Dermis blood vessel endothelial cell (primary cell): ENCODE measurements around the gene PRODH. TPM values are rescaled to one million over a fixed set of nuclear protein-coding genes. Genes with fewer than 3 reads are reported as not detected.
"Not testable (repeated sequence)": the region's sequence is repeated elsewhere in the genome, so short reads cannot be mapped to it uniquely, and the experiment has no call there.

Experiments used
- DNase-seq: peaks from one replicate; pipeline ENCODE4 v3.0.0; 2010
- total RNA-seq: library from RNA; depleted of rRNA; stranded (reverse); fragments of >200 nt; gene quantifications from 2 replicates; pipeline ENCODE4 v1.2.3, GENCODE V29; 2014

Gene PRODH
- total RNA-seq, 1 donor from 2014 or later: 1.0 TPM

DNA sequence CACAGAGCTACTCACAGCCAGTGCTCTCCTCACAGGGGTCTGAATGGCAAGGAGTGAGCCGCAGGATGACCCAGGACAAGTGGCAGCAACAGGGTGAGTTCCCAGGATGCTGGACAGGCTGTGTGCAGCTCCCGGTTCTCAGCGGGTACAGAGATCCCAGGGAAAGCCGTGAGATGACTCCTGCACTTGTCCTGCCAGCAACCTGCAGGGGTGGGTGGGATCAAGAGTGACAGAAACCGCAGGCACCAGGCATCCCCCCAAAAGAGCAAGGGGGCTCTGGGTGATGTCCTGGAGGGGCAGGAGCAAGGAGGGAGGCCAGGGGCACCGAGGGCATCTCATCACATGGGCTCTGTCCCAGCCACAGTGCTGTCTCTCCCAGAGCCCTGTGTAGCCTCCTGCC, 15.9 kb upstream of the PRODH start:
- DNase-seq: no peak

GRCh38 chr22:18950141-18950540, 14.0 kb upstream of the PRODH start:
- DNase-seq: no peak

DNA sequence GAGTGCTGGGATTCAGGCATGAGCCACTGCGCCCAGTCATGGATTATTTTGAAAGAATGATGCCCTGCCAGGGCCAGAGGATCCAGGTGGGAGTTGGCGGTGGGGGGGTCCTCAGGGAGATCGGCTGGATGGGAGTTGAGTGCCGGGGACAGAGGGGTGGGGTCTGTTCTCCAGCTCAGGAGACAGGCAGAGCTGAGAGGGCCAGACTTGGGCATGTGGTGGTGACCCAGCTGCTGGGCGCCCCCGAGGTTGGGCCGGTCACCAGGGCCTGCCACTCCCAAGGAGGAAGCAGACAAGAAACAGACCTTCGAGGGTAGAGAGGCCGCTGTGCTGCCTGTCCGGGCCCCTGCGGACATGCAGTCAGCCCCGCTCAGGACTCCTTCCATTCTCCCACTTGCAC, 11.8 kb upstream of the PRODH start:
- no peak for DNase-seq

- not testable (repeated sequence) for DNase-seq
Measured at GRCh38 chr22:18947105-18947504, 11.0 kb upstream of the PRODH start.

- DNase-seq: not testable (repeated sequence)
Measured at GRCh38 chr22:18938691-18939090, 2.6 kb upstream of the PRODH start.

- DNase-seq: not testable (repeated sequence)
Measured at GRCh38 chr22:18934688-18935087, 1.4 kb downstream of the PRODH start.

GRCh38 chr22:18933914-18934313, 2.2 kb downstream of the PRODH start:
- DNase-seq: no peak

- DNase-seq: no peak
Measured at GRCh38 chr22:18931905-18932652, 4.0 kb downstream of the PRODH start.

DNA sequence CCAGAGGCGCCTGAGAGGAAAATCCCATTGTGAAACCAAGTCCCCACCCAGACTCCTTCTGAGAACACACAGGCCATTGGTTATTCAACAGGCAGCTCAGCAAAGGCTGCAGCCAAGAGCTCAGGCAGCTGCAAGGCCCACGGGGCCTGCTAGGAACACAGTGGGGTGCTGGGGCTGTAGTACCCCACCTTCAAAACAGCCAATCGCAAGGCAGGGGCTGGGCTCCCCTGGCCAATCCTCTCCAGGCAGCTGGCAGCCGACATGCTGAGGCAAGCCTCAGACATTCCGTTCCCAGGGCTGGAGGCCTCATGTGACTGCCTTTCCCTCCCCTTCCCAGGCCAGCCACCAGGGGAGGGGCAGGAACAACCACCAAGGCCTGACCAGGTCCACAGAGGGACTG, 6.6 kb downstream of the PRODH start:
- DNase-seq: no peak

DNA sequence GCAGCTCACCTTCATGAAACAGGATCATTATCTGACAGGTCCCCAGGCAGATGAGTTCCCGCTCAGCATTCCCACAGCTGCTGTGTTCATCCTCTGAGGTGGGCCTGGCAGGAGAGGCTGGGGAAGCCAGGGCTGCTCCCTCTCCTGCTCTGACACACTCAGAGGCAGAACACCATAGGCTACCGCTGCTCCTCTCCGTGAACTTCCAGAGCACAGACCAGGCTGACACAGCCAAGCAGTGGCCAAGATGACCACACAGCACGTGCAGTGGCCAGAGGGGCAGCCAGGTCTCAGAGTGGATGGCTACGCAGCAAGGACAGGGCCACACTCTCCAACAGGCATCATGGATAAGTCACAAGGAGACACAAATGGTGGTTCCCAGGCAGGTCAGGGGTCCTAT, 8.5 kb downstream of the PRODH start:
- DNase-seq: no peak

GRCh38 chr22:18927020-18927419, 9.1 kb downstream of the PRODH start:
- no peak for DNase-seq

- DNase-seq: no peak
Measured at GRCh38 chr22:18925368-18926064, 10.6 kb downstream of the PRODH start.

DNA sequence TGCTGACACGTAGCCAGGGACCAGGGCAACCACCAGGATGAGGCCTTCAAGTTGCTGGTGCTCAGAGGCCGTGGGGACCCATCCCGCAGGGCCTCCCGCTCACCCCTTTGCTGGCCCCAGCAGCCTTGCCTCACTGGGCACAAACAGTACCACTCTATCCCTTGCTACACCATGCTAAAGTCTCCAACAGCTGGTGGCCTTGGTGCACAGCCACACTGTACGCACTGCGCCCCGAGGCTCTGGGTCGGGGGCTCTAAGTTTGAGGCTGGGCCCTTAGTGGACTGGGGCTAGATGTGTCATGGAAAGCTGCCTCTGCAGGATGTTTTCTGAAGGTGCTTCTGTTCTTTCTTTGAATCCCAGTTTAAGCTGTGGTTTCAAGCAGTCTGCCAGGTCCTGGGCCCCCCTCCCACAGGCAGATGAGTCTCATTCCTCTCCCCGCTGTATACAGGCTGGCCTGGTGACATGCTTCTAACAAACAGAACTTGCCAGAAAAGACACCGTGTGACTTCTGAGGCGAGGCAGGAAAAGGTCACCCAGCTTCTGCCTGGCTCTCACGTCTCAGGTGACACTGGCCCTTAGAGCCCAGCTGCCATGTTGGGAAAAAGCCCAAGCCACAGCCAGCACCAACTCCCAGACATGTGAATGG, 15.7 kb downstream of the PRODH start:
- not testable (repeated sequence) for DNase-seq

GRCh38 chr22:18917818-18918217, 18.3 kb downstream of the PRODH start:
- not testable (repeated sequence) for DNase-seq

DNA sequence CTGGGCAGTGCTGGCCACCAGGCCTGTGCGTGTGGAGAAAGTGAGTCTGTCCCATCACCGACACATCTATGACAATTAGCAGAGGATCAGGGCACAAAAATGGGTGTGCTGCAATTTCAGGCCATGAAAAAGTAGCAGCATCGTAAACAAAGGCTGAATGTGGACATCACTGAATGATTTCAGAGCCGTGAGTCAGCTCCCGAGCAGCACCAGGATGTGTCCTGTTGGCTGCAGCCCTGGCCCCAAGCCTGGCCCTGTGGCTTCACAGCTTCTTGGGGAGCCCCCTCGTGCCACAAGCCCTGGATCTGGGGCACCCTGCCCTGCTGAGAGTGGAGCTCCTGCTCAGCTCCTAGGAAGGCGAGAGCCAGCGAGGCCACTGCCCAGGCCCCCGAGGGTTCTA, 20.5 kb downstream of the PRODH start:
- DNase-seq: not testable (repeated sequence)

GRCh38 chr22:18914558-18914957, 21.5 kb downstream of the PRODH start:
- DNase-seq: not testable (repeated sequence)

- DNase-seq: not testable (repeated sequence)
Measured at GRCh38 chr22:18912264-18912946, 23.7 kb downstream of the PRODH start.

GRCh38 chr22:18911535-18911934, 24.6 kb downstream of the PRODH start:
- DNase-seq: not testable (repeated sequence)

DNA sequence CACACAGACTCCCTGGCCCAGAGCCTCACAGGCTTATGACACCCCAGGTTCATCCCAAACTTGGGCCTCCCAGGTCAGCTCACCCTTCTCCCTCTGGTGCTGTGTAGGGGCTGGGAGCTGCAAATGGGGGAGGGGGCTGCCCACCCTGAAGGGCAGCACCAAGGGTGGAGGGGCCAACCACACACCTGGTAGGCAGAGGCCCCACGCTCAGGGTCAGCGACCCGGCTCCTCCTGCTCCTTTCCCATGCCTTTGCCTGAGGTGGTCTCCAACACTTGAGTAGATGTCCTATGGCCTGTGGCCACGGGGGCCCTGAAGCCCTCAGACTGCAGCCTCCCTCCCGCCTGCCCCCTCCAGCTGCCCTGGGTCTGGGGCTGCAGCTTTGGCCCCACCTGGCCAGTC, 26.5 kb downstream of the PRODH start:
- DNase-seq: no peak

GRCh38 chr22:18906896-18907295, 29.2 kb downstream of the PRODH start:
- no peak for DNase-seq

GRCh38 chr22:18906410-18906745, 29.7 kb downstream of the PRODH start:
- not testable (repeated sequence) for DNase-seq

- DNase-seq: no peak
Measured at GRCh38 chr22:18905540-18906409, 30.3 kb downstream of the PRODH start, which contains the start of gene DGCR6. Gene DGCR6 (plus strand): TSS chr22:18906320. CDS start chr22:18906375, 55 bp downstream.
